Trophoblast cell (in vitro differentiated cells and primary cell): ENCODE results near the gene PDE4D.
A peak's percentile ranks its signal among the peaks of the same experiment; 100 is the strongest.

ENCODE experiments used
- DNase-seq, 2 donors: peaks; one replicate each; pipeline ENCODE4 v3.0.0-alpha.2; 2016
- H2AFZ ChIP-seq: 2 replicates; pipeline ENCODE4 v1.6.1; 2013; ENCODE audit warnings: low read length, moderate library complexity, mild to moderate bottlenecking; ENCODE audit not compliant: insufficient read depth, poor library complexity
- H2AK5ac ChIP-seq: 2 replicates; pipeline ENCODE4 v1.6.1; 2013; ENCODE audit warnings: mild to moderate bottlenecking, low read length
- H2BK120ac ChIP-seq: 2 replicates; pipeline ENCODE4 v1.6.1; 2013; ENCODE audit warnings: low read length, mild to moderate bottlenecking, moderate library complexity; ENCODE audit not compliant: insufficient read depth, poor library complexity
- H2BK12ac ChIP-seq: 2 replicates; pipeline ENCODE4 v1.6.1; 2013; ENCODE audit warnings: mild to moderate bottlenecking, low read length, moderate library complexity
- H2BK5ac ChIP-seq: 2 replicates; pipeline ENCODE4 v1.6.1; 2013; ENCODE audit warnings: low read length, low read depth, moderate library complexity, mild to moderate bottlenecking; ENCODE audit not compliant: poor library complexity
- H3K14ac ChIP-seq: 2 replicates; pipeline ENCODE4 v1.6.1; 2013; ENCODE audit warnings: mild to moderate bottlenecking, low read length
- H3K18ac ChIP-seq: 2 replicates; pipeline ENCODE4 v1.6.1; 2013; ENCODE audit warnings: mild to moderate bottlenecking, low read length
- H3K23ac ChIP-seq: 2 replicates; pipeline ENCODE4 v1.6.1; 2013; ENCODE audit warnings: low read length
- H3K27ac ChIP-seq: 2 replicates; pipeline ENCODE4 v1.5.1; 2013; ENCODE audit warnings: low read depth, mild to moderate bottlenecking, inconsistent platforms, low read length, moderate library complexity
- H3K27me3 ChIP-seq: 2 replicates; pipeline ENCODE4 v1.6.1; 2013; ENCODE audit warnings: inconsistent platforms, mild to moderate bottlenecking, low read length, moderate library complexity; ENCODE audit not compliant: insufficient read depth
- H3K36me3 ChIP-seq, 2 experiments: 1 replicate in 1 of 2; 2 replicates in 1 of 2; pipeline ENCODE4 v1.6.1; 2013; ENCODE audit warnings: low read length in 2 of 2, mild to moderate bottlenecking in 2 of 2, moderate library complexity in 1 of 2; ENCODE audit not compliant: insufficient read depth in 2 of 2, control insufficient read depth in 1 of 2
- H3K4ac ChIP-seq: 2 replicates; pipeline ENCODE4 v1.6.1; 2013; ENCODE audit warnings: low read depth, mild to moderate bottlenecking, low read length, moderate library complexity
- H3K4me1 ChIP-seq, 2 experiments: 1 replicate in 1 of 2; 2 replicates in 1 of 2; pipeline ENCODE4 v1.6.1; 2013; ENCODE audit warnings: low read length in 2 of 2, mild to moderate bottlenecking in 2 of 2, moderate library complexity in 1 of 2; ENCODE audit not compliant: insufficient read depth in 2 of 2, control insufficient read depth in 1 of 2
- H3K4me2 ChIP-seq: 2 replicates; pipeline ENCODE4 v1.6.1; 2013; ENCODE audit warnings: inconsistent platforms, mild to moderate bottlenecking, low read length, moderate library complexity
- H3K4me3 ChIP-seq: 2 replicates; pipeline ENCODE4 v1.5.1; 2013; ENCODE audit warnings: mild to moderate bottlenecking, low read depth, low read length, inconsistent platforms
- H3K79me1 ChIP-seq: one replicate; pipeline ENCODE4 v1.6.1; 2013; ENCODE audit warnings: low read length
- H3K79me2 ChIP-seq: 2 replicates; pipeline ENCODE4 v1.6.1; 2013; ENCODE audit warnings: low read length, mild to moderate bottlenecking; ENCODE audit not compliant: control insufficient read depth, insufficient read depth, poor library complexity
- H3K9ac ChIP-seq: 2 replicates; pipeline ENCODE4 v1.6.1; 2013; ENCODE audit warnings: mild to moderate bottlenecking, low read length
- H3K9me3 ChIP-seq: 2 replicates; pipeline ENCODE4 v1.6.1; 2013; ENCODE audit warnings: low read depth, mild to moderate bottlenecking, control low read depth, inconsistent platforms, low read length; ENCODE audit not compliant: insufficient read depth
- H4K12ac ChIP-seq: 2 replicates; pipeline ENCODE4 v1.6.1; 2013; ENCODE audit warnings: low read depth, mild to moderate bottlenecking, low read length, moderate library complexity
- H4K8ac ChIP-seq: 2 replicates; pipeline ENCODE4 v1.6.1; 2013; ENCODE audit warnings: low read depth, mild to moderate bottlenecking, low read length, moderate library complexity
- H4K91ac ChIP-seq: one replicate; pipeline ENCODE4 v1.6.1; 2013; ENCODE audit warnings: low read depth, mild to moderate bottlenecking, low read length, moderate library complexity
- WGBS: extraction: QIAGEN DNeasy Blood & Tissue Kit; methylation state at CpG from one replicate; pipeline ENCODE4 v1.1.7; 2013; ENCODE audit warnings: missing lambda C conversion rate; ENCODE audit not compliant: insufficient read length, insufficient coverage; ENCODE audit errors: extremely low coverage; 5-methylcytosine and 5-hydroxymethylcytosine counted together

PDE4D gene

GRCh38 chr5:59449905-59450644, 443.5 kb downstream of the PDE4D start:
- Histone ChIP-seq H3K27me3 (no peaks in the 10 kb centered on the region), H3K23ac (no peak overlapping the region), H4K12ac (no peak overlapping the region), H2BK120ac (no peak overlapping the region), H3K36me3 (no peaks in the 10 kb centered on the region), H3K9me3 (peaks cover under 1% of the 10 kb centered on the region), H4K8ac (no peak overlapping the region), H3K79me1 (no peaks in the 10 kb centered on the region), H3K9ac (no peak overlapping the region), H3K4ac (no peak overlapping the region), H2BK12ac (no peak overlapping the region), H2BK5ac (no peak overlapping the region), H3K4me1 (no peaks in the 10 kb centered on the region), H3K4me2 (no peak overlapping the region), H3K14ac (no peak overlapping the region), H3K79me2 (no peaks in the 10 kb centered on the region), H3K4me3 (no peak overlapping the region), H2AK5ac (no peak overlapping the region), H4K91ac (no peak overlapping the region), H3K27ac (no peak overlapping the region), H2AFZ (no peak overlapping the region), H3K18ac (no peak overlapping the region)
- peak; percentile 4 to 44 for DNase-seq
- WGBS = 91% methylated on average over 1 of the region's 3 CpGs

- Histone ChIP-seq H3K9ac (no peak overlapping the region), H3K79me2 (no peaks in the 10 kb centered on the region), H3K79me1 (no peaks in the 10 kb centered on the region), H3K18ac (no peak overlapping the region), H3K36me3 (no peaks in the 10 kb centered on the region), H2AFZ (no peak overlapping the region), H3K4me1 (no peaks in the 10 kb centered on the region), H2AK5ac (no peak overlapping the region), H2BK120ac (no peak overlapping the region), H3K4me2 (no peak overlapping the region), H3K23ac (no peak overlapping the region), H4K91ac (no peak overlapping the region), H4K12ac (no peak overlapping the region), H3K4me3 (no peak overlapping the region), H4K8ac (no peak overlapping the region), H2BK12ac (no peak overlapping the region), H3K14ac (no peak overlapping the region), H3K4ac (no peak overlapping the region), H3K27ac (no peak overlapping the region), H3K9me3 (no peaks in the 10 kb centered on the region), H2BK5ac (no peak overlapping the region), H3K27me3 (no peaks in the 10 kb centered on the region)
- no CpG with 5 or more reads among the region's 2 CpGs for WGBS
- no peak for DNase-seq
Observed at GRCh38 chr5:59446356-59446755, 447.2 kb downstream of the PDE4D start.

- Histone ChIP-seq H2BK120ac (no peak overlapping the region), H3K4me1 (no peaks in the 10 kb centered on the region), H3K79me1 (no peaks in the 10 kb centered on the region), H4K12ac (no peak overlapping the region), H2AFZ (no peak overlapping the region), H3K18ac (no peak overlapping the region), H3K4me2 (no peak overlapping the region), H4K91ac (no peak overlapping the region), H2BK12ac (no peak overlapping the region), H2AK5ac (no peak overlapping the region), H3K27me3 (no peaks in the 10 kb centered on the region), H3K9ac (no peak overlapping the region), H3K23ac (no peak overlapping the region), H3K27ac (no peak overlapping the region), H3K36me3 (no peaks in the 10 kb centered on the region), H4K8ac (no peak overlapping the region), H3K4ac (no peak overlapping the region), H3K9me3 (no peaks in the 10 kb centered on the region), H3K79me2 (no peaks in the 10 kb centered on the region), H3K14ac (no peak overlapping the region), H2BK5ac (no peak overlapping the region), H3K4me3 (no peak overlapping the region)
- DNase-seq = no peak
- WGBS = no CpG with 5 or more reads among the region's 1 CpG
Observed at GRCh38 chr5:59445741-59446140, 447.8 kb downstream of the PDE4D start.

GRCh38 chr5:59439303-59439702, 454.2 kb downstream of the PDE4D start:
- no CpG with 5 or more reads among the region's 3 CpGs for WGBS
- no peak for DNase-seq

More at GRCh38 chr5:59439303-59439702, 454.2 kb downstream of the PDE4D start:
- Histone ChIP-seq H2AFZ (no peak overlapping the region), H3K4me1 (no peaks in the 10 kb centered on the region), H3K18ac (no peak overlapping the region), H3K14ac (no peak overlapping the region), H4K12ac (no peak overlapping the region), H3K9me3 (no peaks in the 10 kb centered on the region), H2BK120ac (no peak overlapping the region), H3K9ac (no peak overlapping the region), H4K91ac (no peak overlapping the region), H3K4me2 (no peak overlapping the region), H3K27me3 (no peaks in the 10 kb centered on the region), H3K79me1 (no peaks in the 10 kb centered on the region), H3K4ac (no peak overlapping the region), H2BK5ac (no peak overlapping the region), H4K8ac (no peak overlapping the region), H3K4me3 (no peak overlapping the region), H3K79me2 (no peaks in the 10 kb centered on the region), H2AK5ac (no peak overlapping the region), H2BK12ac (no peak overlapping the region), H3K27ac (no peak overlapping the region), H3K36me3 (no peaks in the 10 kb centered on the region), H3K23ac (no peak overlapping the region)
